Measurements from ENCODE around the gene FMO2.

The FMO2 gene

GRCh38 chr1:171177261-171177660 lies 7.8 kb upstream of the FMO2 start:
- no peak for FAIRE-seq

DNA sequence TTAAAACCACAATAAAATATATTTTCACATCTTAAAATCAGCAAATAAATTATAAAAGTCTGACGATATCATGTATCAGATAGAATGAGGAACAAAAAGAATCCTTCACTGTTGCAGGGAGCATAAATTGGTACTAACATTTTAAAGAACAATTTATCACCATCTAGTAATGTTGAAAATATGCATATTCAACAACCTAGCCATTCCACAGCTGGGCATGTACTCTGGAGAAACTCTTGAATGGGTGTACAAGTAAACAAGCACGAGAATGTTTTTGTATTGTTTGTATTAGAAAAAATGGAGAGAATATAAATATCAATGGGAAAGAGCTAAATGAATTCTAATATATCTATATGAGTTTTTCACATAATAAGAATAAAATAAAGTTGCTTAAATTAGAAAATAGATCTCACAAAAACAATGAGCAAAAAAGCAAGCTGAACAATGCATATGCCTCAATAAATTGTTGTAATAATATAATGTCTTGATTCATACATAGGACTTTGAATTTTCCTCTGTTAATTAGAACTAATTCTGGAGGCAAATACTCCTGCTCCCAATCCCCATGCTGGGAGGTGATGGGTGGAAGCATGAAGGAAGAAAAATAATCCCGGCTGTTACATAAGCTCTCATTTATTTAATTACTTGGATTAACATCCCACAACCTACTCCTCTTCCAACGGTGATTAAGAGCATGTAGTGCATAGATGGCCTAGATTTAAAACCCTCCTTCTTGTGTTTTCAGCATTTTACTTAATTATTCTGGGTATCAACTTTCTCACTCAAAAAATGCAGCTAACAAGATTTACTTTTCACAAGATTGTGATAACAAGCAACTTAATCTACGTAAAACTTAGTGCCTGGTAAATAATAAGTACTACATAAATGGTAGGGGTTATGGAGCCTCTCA lies 5.5 kb upstream of the FMO2 start:
- FAIRE-seq: no peak

GRCh38 chr1:171180670-171181069 lies 4.4 kb upstream of the FMO2 start:
- FAIRE-seq: no peak

DNA sequence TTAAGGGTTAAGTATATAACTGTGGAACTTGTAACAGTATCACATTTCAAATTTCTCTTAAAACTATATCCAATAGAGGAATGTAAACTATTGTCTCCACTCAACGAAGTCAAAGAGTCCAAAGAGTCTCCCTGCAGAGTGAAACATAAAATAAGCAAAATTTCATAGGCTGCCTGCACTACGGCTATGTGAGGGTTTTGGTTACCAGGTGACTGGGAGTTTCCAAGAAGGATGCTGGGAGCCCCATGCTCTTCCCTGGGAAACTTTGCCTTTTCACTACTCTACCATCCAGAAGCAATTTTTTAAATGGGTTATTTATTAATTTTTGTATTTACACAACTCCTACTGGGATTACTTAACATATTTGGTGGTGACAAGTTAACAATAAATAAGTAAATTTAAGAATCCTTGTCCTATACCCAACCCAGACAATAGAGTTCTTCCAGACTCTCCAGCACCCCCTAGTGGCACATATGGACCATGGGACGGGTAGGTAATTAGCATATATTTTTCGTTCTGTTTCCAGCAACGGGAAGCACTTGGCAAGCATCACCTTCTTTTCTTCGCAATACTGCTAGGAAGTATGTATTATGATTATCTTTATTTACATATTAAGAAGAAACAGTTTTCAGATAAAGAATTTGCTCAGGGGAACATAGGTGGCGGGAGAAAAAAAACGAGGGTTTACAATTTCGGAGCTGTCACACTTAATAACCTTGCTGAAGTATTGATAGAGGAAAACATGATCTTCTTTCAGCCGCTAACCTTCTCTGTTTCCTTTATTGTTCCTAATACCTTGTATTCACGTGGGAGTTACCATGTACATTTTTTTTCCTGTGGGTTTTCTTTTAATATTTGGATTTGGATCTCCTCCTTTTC lies 3.5 kb downstream of the FMO2 start:
- FAIRE-seq: peak; percentile 71

DNA sequence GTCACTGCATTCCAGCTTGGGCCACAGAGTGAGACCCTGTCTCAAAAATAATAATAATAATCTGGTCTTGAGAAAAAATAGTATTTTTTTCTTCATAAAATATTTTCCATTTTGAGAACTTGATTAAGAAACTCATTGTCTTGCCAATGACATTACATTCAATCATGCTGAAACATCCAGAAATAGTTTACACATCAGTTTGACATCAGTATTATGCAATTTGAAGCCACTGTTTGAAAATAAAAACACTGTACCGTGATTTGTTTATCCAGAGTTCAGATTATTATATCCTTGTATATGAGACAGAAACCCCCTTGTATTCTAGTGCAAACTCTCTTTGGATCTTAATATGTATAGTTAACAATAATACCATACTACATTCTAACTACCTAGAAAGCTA lies 6.9 kb downstream of the FMO2 start:
- FAIRE-seq: no peak

DNA sequence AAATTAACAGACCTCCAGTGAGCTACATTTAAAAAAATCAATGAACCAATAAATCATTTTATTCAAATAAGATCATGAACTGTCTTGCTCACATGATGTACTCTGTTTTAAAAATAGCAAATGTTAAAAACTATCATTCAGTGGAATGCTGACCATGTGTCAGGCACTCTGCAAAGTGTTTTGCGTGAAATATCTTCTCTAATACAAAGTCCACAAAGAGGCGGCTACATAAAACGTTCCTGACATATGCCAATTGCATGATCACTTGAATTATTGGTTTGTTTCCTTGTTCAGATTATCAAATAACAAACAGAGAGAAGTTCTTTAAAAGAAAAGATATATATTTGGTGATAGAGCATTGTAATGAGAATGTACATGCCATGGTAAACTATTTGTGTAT lies 10.7 kb downstream of the FMO2 start:
- FAIRE-seq: no peak

DNA sequence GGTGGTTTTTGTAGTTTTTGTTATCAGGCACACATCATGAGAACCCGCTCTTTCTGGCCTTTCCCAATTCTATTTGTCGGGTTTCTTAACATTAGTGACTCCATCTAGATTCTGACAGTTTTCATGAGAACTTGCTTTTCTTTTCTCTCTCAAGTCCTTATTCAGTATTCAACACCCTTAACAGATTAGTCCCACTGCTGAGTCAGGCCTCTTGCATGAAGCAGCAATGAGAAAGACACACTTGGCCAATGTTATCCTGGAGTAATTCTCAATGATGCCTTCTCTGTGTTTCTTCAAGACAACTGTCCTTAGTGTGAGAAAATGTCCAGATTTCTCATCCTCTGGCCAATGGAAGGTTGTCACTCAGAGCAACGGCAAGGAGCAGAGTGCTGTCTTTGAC lies 11.3 kb downstream of the FMO2 start:
- no peak for FAIRE-seq

DNA sequence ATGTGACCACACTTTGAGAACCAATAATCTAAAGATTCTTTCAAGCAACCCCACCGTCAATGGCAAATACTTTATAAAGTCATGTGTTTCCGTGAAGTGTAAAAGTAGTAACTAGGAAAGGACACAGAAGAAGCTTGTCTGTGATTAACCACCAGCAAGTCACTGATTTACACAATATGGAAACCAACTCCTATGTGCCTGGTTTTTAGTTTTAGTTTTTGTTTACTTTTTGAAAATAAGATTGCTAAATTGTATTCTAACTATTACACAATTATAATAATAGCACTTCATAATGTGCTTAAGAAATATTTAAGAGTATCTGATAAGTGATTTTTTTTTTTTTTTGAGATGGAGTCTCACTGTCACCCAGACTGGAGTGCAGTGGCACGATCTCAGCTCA lies 13.0 kb downstream of the FMO2 start:
- FAIRE-seq: no peak

DNA sequence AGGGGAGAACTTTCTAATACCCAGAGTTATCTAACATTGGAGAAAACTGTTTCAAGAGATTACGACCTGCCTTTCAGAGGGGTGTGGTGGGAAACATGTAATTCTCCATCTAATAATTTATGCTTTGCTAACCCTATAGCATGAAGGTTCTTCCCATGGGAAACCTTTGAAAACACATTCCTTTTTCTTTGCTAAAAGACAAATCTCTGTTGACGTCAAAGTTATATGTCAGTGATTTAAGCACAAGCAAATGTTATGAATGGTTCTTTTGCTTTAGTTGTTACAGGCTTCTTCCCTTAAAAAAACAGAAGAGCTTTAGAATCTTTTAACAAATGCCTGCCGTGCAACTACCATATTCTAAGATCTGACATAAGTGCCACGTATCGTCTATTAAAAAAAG lies 19.2 kb downstream of the FMO2 start:
- no peak for FAIRE-seq

GRCh38 chr1:171206204-171206977 lies 21.3 kb downstream of the FMO2 start:
- FAIRE-seq: no peak

DNA sequence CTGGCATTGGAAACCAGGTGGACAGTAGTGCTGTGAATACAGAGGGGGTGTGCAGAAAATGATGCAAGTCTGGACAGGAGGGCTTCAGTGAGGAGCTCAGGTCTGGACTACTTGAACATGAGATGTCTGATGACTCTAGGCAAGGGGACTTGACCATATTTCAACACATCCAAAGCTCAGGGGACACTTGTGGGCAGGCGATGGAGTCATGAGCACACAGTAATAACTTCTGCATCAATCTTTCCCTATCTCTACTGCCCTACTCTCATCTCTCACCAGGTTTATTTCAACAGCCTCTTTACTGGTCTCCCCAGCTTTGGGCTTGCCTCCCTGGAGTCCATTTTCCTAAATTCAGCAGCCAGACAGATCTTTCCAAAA lies 21.9 kb downstream of the FMO2 start:
- no peak for FAIRE-seq

GRCh38 chr1:171207377-171207776 lies 22.3 kb downstream of the FMO2 start:
- no peak for FAIRE-seq

GRCh38 chr1:171210355-171210754 lies 25.3 kb downstream of the FMO2 start:
- FAIRE-seq: no peak

DNA sequence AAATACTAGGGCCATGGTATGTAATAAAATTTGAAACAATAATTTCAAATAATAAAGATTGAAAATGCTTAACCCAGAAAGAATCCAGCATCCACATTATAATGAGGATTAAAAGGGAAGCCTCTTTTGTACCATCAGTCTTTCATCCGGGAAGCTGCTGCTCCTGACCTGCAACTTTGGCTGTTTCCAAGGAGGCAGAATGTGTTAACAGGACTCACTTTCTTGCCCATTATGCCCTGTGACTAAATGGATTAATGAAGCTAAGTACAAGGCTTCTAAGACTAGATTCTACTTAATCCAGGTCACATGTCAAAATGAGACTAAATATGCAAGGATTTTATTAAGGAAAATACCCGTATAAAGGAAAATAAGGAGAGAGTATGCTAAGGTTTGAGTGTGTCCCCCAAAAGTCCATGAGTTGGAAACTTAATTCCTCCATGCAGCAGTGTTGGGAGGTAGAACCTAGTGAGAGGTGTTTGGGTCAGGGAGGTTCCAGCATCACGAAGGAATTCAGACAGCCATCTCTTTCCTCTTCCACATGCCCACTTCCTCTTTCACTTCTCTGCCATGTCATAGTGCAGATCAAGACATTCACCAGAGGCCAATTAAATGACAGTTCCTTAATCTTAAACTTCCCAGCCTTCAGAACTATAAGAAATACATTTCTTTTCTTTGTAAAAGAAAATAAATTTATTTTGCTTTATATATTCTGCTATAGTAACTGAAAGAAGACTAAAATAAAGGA lies 27.7 kb downstream of the FMO2 start:
- FAIRE-seq: no peak

DNA sequence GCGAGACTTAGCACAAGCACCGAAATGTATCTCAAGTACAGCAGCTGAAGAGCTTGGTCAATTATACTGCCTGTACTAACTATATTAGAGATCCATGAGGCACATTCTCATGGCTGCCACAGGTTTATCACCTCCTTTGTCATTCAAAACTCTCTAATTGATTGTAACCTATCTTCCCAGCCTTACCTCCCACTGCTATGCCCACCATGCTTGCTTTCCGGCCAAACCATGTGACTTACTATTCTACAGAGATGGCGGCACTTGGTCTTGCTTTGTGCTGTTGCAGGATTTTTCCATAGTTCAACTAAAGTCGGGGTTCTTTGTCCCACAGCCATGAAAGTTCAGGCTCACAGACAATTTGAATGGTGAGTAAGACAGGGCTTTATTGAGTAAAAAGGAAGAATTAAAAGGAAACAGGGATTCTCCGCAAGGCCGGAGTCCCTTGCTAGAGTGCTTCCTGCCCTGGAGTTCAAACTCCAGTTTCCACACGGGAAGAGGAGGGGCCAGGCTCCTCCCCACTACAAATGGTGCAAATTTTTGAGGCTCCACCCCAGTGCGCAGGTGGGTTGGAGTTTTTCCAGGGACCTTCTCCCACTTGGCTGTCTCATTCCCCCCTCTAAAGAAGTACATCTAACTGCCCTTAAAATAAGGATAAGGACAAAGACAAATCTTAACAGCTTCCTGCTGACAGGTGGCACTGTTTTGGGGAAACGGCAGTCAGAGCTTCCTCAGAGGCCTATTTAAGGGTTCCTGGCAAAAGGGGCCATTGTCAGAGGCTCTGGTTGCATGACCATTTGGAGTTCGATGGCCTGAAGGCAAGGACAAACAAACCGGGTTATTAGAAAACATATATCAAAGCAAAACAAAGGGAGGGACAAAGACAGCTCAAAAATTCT lies 28.7 kb downstream of the FMO2 start:
- no peak for FAIRE-seq

- FAIRE-seq: no peak
These were observed 32.8 kb downstream of the FMO2 start for GRCh38 chr1:171217658-171218443.

DNA sequence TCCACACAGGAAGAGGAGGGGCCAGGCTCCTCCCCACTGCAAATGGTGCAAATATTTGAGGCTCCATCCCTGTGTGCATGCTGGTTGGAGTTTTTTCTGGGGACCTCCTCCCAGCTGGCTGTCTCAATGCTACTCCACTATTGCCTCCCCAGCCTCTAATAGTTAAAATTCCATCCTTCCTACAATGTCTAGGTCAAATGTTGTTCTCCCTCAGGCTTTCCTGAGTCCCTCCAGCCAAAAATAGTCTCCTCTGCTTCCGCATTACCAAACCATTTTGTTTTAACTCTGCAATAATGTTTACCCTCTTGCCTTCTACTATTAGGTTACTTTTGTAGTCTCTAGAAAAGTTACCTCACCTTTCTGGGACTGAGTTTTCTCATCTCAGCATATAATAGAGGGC lies 33.6 kb downstream of the FMO2 start:
- no peak for FAIRE-seq

- FAIRE-seq: no peak
These were observed 34.4 kb downstream of the FMO2 start for GRCh38 chr1:171219346-171220080.

DNA sequence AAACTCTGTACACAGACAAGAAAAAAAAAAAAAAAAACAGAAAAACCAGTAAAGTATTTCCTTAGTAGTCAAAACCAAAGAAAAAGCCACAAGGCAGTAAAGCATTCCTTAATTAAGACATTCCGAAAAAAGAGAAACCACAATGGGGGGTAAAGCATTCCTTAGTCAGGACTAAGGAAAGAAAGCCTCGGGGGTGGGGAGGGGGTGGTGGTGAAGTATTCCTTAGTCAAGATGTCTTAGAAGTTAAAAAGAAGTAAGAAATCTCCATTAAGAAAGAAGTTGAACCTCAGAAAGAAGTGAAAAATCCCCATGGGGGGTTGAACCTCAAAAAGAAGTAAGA lies 35.0 kb downstream of the FMO2 start:
- FAIRE-seq: no peak

DNA sequence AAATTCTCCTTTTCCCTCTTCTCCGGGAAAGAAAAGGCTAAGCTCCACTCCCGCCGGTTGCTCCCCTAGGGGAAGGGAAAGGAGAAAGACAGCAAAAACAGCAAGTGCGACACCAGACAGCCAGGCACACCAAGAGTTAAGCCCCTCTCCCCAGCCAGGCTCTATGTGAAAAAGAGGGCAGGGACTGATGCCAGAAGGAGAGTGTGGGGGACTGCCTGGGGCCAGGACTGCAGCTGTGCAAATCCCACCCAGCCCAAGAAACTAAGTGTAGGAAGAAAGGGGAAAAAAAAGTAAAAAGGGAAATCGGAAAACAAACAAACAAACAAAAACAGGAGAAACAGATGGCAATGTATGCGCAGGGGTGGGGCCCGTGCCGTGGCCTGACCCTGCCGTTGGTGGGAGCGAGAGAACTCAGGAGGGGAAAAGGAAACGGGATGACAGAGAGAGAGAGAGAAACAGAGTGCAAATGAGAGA lies 35.5 kb downstream of the FMO2 start:
- FAIRE-seq: no peak
